Body of pancreas (tissue), 4 donors: ENCODE measurements around the gene VTI1A. TPM values are rescaled to one million over a fixed set of nuclear protein-coding genes. Genes with fewer than 3 reads are reported as not detected.
"Not testable (repeated sequence)": the region's sequence is repeated elsewhere in the genome, so short reads cannot be mapped to it uniquely, and the experiment has no call there.

ENCODE experiments used
- ATAC-seq: fragments of 150-250 bp; one replicate; pipeline ENCODE4 v1.9.1; 2016
- DNase-seq, 4 donors: peaks; one replicate each; pipeline ENCODE4 v3.0.0-alpha.2; 2019
- H3K27ac ChIP-seq, 4 donors: fragments of 200-600 bp; sonication (generic); 1 replicate in 3 of 4; 2 replicates in 1 of 4; pipeline versions ENCODE4 v1.5.1 to v1.6.1; 2016 to 2019; ENCODE audit warnings: mild to moderate bottlenecking in 1 of 4, mixed read lengths in 1 of 4, moderate library complexity in 1 of 4
- H3K27me3 ChIP-seq, 2 donors: fragments of 200-600 bp; sonication (generic); one replicate each; pipeline ENCODE4 v1.6.0; 2016; ENCODE audit warnings: mild to moderate bottlenecking in 1 of 2
- H3K36me3 ChIP-seq, 2 donors: fragments of 200-600 bp; sonication (generic); replicated peaks in 1 of 2; 2 replicates each; pipeline ENCODE4 v1.5.1; 2016; ENCODE audit warnings: low read depth in 2 of 2; ENCODE audit not compliant: insufficient read depth in 1 of 2
- H3K4me1 ChIP-seq: fragments of 200-600 bp; sonication (generic); one replicate; pipeline ENCODE4 v1.6.0; 2016
- H3K4me3 ChIP-seq, 2 donors: fragments of 200-600 bp; sonication (generic); 1 replicate in 1 of 2; 2 replicates in 1 of 2; pipeline ENCODE4 v1.5.1; 2016 to 2019
- H3K9me3 ChIP-seq, 3 donors: fragments of 200-600 bp; sonication (generic); 1 replicate in 2 of 3; 2 replicates in 1 of 3; pipeline ENCODE4 v1.5.1; 2016
- CTCF ChIP-seq, 7 experiments: fragments of 450-650 bp in 4 of 7; fragments of 200-600 bp in 3 of 7; sonication (generic) in 3 of 7; IDR thresholded peaks; one replicate each; pipeline ENCODE4 v1.5.1; 2016 to 2019; ENCODE audit warnings: antibody characterized with exemption in 7 of 7
- POLR2A ChIP-seq, 3 donors: fragments of 450-650 bp; IDR thresholded peaks; one replicate each; pipeline ENCODE4 v1.6.1; 2016; ENCODE audit warnings: antibody characterized with exemption in 3 of 3, mild to moderate bottlenecking in 2 of 3
- WGBS, 2 donors: methylation state at CpG; one replicate each; pipeline ENCODE4 v1.1.5; 2017; 5-methylcytosine and 5-hydroxymethylcytosine counted together
- intact Hi-C: fragments of 100-400 bp; cut with DNase I; formaldehyde crosslinking; loops from one replicate; pipeline ENCODE4 v1.15.1; 2023
- total RNA-seq, 2 donors: library from RNA; depleted of rRNA; stranded (reverse); fragments of >200 nt; gene quantifications; one replicate each; pipeline ENCODE4 v1.1.0, GENCODE V29; 2016

Gene VTI1A
- total RNA-seq, 2 donors from 2014 or later = 28.3 to 84.4 TPM

DNA sequence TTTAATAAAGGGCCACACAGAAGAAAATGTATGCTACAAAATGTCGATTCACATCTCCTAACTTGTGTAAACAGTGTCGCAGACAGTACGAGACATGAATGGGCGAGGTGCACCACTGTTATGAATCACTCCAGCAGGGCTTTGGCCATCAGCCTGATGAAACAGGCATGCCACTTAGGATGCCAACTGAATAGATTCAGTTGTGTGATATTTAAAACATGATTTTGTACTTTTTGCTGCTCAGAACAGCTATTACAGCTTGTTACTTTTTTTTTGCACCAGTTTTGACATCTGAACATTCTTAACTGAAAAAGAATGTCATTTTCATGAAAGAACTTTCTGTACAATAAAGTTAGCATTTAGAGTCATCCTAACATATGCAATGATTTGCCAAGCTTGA, 138.1 kb downstream of the VTI1A start:
- Histone ChIP-seq H3K27me3 (no peaks in the 10 kb centered on the region), H3K4me3 (no peak overlapping the region), H3K27ac (no peak overlapping the region), H3K9me3 (no peaks in the 10 kb centered on the region), H3K36me3 (no peaks in the 10 kb centered on the region), H3K4me1 (no peaks in the 10 kb centered on the region)
- intact Hi-C loops = no loop called here
- WGBS, 2 donors = 53 to 65% methylated on average over 4 of the region's 4 CpGs
- no peak for DNase-seq
- TF ChIP-seq POLR2A (IDR thresholded peaks at IDR 0.05) (no peak), CTCF (IDR thresholded peaks at IDR 0.05) (no peak)
- no peak for ATAC-seq

- WGBS, 2 donors = 85% methylated on average over 5 of the region's 5 CpGs
- H3K36me3 ChIP-seq = no peaks in the 10 kb centered on the region
- intact Hi-C loops = no loop called here
- H3K4me1 ChIP-seq = no peaks in the 10 kb centered on the region
- no peak for ATAC-seq
- no peak overlapping the region for H3K4me3 ChIP-seq
- H3K27me3 ChIP-seq = no peaks in the 10 kb centered on the region
- TF ChIP-seq POLR2A (IDR thresholded peaks at IDR 0.05) = no peak
- no peak for TF ChIP-seq CTCF (IDR thresholded peaks at IDR 0.05)
- H3K9me3 ChIP-seq = no peaks in the 10 kb centered on the region
- DNase-seq = no peak
- H3K27ac ChIP-seq = no peak overlapping the region
Observed at GRCh38 chr10:112585960-112586359, 138.9 kb downstream of the VTI1A start.

DNA sequence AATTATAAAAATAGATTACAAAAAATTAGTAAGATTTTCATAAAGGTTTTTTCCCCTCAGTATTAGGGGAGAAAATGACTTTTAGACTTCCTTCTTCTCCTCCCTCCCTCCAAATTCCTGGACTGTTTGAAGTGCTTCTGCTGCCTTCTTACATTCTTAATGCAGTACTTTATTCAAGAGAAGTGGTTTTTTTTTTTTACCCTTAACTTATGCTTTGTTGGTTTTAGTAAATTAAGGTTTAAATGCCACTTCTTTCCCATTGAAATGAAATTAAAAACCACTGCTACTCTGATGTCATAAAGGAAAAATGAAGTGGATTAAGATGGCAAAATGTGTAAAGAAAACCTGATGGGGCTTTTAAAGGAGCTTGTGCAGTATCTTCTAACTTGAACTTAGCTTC, 140.7 kb downstream of the VTI1A start:
- Histone ChIP-seq H3K4me1 (no peaks in the 10 kb centered on the region), H3K27me3 (no peaks in the 10 kb centered on the region), H3K4me3 (no peak overlapping the region), H3K36me3 (no peaks in the 10 kb centered on the region), H3K27ac (no peak overlapping the region), H3K9me3 (no peaks in the 10 kb centered on the region)
- intact Hi-C loops = no loop called here
- TF ChIP-seq CTCF (IDR thresholded peaks at IDR 0.05) (no peak), POLR2A (IDR thresholded peaks at IDR 0.05) (no peak)
- ATAC-seq (no peak), DNase-seq (no peak)

- no peak overlapping the region for H3K27ac ChIP-seq
- H3K4me3 ChIP-seq = no peak overlapping the region
- ATAC-seq (no peak), DNase-seq (no peak)
- no peaks in the 10 kb centered on the region for H3K27me3 ChIP-seq
- H3K36me3 ChIP-seq = no peaks in the 10 kb centered on the region
- H3K9me3 ChIP-seq = no peaks in the 10 kb centered on the region
- intact Hi-C loops = no loop called here
- WGBS, 2 donors = 77 to 83% methylated on average over 5 of the region's 5 CpGs
- no peak for TF ChIP-seq POLR2A (IDR thresholded peaks at IDR 0.05)
- TF ChIP-seq CTCF (IDR thresholded peaks at IDR 0.05) = no peak
- H3K4me1 ChIP-seq = no peaks in the 10 kb centered on the region
Observed at GRCh38 chr10:112588225-112588990, 141.4 kb downstream of the VTI1A start.

- H3K4me1 ChIP-seq = no peaks in the 10 kb centered on the region
- TF ChIP-seq CTCF (IDR thresholded peaks at IDR 0.05) = no peak
- no peak for TF ChIP-seq POLR2A (IDR thresholded peaks at IDR 0.05)
- H3K9me3 ChIP-seq = no peaks in the 10 kb centered on the region
- no peak for DNase-seq
- H3K4me3 ChIP-seq = no peak overlapping the region
- H3K27ac ChIP-seq = no peak overlapping the region
- intact Hi-C loops = no loop called here
- 92 to 93% methylated on average over 6 of the region's 6 CpGs for WGBS, 2 donors
- ATAC-seq = no peak
- no peaks in the 10 kb centered on the region for H3K27me3 ChIP-seq
- H3K36me3 ChIP-seq = no peaks in the 10 kb centered on the region
Observed at GRCh38 chr10:112589081-112589480, 142.1 kb downstream of the VTI1A start.

DNA sequence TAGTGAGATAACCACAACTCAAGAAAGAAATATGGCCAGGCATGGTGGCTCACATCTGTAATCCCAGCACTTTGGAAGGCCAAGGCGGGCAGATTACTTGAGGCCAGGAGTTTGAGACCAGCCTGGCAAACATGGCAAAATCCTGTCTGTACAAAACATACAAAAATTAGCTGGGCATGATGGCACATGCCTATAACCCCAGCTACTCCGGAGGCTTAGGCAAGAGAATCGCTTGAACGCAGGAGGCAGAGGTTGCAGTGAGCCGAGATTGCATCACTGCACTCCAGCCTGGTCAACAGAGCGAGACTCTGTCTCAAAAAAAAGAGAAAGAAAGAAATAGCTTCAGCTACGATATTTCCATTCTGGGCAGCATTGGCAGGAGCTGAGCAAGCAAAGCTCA, 143.8 kb downstream of the VTI1A start:
- H3K27ac ChIP-seq, H3K4me1 ChIP-seq, H3K36me3 ChIP-seq, H3K9me3 ChIP-seq, H3K4me3 ChIP-seq, DNase-seq, intact Hi-C loops, H3K27me3 ChIP-seq, ATAC-seq: not testable (repeated sequence)
- 94 to 95% methylated on average over 7 of the region's 7 CpGs for WGBS, 2 donors
